GM19463 (cell line): ENCODE measurements around the gene AKIRIN1.
"Not testable (repeated sequence)": the region's sequence is repeated elsewhere in the genome, so short reads cannot be mapped to it uniquely, and the experiment has no call there.

Experiments
- ATAC-seq: cut with Tn5 transposase; IDR thresholded peaks from one replicate; pipeline ENCODE4 v1.9.1; 2021; ENCODE audit warnings: mild to moderate bottlenecking, moderate library complexity; ENCODE audit not compliant: unreplicated experiment

Gene AKIRIN1

DNA sequence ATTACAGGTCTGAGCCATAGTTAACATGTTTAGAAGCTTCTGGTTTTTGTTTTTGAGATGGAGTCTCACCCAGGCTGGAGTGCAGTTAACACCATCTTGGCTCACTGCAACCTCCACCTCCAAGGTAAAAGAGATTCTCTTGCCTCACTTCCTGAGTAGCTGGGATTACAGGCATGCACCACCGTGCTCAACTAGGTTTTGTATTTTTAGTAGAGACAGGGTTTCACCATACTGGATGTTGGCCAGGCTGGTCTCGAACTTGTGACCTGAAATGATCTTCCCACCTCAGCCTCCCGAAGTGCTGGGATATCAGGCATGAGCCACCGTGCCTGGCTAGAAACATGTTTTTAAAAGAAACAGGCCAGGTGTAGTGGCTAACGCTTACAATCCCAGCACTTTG is 45.6 kb downstream of the AKIRIN1 start:
- no peak for ATAC-seq

- ATAC-seq: no peak
Observed at GRCh38 chr1:39043513-39043912, 52.4 kb downstream of the AKIRIN1 start.

DNA sequence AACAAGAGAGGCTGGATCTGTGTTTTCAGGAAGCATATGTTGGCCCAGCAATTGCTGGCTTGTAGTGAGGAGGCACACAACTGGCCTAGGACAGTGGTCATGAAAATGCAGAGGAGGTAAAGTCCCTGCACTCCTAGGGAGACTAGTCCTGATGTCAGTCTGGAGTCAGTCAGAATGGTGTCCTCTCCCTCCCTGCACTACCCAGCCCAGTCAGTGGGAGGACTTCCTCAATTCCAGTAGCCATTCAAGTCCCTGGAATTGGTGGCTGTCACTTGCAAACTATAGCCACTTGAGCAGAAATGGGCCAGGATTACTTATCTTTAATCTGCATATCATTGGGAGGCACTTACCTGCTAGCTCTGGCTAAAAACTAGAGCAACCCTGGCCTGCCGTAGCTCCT is 53.7 kb downstream of the AKIRIN1 start:
- no peak for ATAC-seq

DNA sequence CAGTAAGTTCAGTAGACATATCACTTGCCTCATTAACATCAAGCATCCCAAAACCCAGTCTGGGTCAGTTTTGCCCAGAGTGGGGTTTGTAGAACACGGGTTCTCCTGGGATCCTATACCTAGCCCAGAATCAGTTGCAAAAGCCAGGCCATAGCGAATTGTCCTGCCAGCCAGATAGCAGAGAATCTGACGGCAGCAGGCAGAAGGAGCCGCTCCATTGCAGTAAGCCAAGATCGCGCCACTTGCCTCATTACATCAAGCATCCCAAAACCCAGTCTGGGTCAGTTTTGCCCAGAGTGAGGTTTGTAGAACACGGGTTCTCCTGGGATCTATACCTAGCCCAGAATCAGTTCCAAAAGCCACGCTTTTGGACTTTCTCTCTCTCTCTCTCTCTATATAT is 54.2 kb downstream of the AKIRIN1 start:
- no peak for ATAC-seq

DNA sequence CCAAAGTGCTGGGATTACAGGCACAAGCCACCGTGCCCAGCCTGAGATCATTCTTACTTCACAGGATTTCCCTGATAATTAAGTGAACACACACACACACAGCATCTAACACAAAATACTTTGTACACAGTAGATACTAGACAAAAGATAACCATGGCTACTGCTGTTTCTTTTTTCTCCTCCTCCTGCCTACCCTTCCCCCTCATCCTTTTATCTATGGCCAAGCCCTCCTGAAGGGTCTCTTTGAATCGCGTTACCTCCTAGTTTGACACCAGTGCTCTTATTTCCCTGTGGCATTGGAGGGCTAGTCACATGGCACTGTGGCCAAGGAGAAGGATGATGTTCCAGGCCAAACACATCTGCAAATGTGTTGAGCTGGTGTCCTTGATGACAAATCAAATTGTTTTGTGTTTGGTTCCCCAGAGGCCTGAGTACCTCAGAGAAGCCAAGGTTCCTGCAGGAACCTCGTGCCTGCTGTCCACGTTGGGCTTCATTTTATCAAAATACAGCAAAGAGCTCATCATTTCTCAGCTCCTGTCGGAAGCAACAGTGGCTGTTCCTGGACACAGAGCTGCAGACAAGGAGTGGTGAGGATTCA is 55.6 kb downstream of the AKIRIN1 start:
- no peak for ATAC-seq

GRCh38 chr1:39047374-39048229 is 56.5 kb downstream of the AKIRIN1 start:
- no peak for ATAC-seq

- ATAC-seq: no peak
Observed at GRCh38 chr1:39048745-39049370, 57.8 kb downstream of the AKIRIN1 start.

DNA sequence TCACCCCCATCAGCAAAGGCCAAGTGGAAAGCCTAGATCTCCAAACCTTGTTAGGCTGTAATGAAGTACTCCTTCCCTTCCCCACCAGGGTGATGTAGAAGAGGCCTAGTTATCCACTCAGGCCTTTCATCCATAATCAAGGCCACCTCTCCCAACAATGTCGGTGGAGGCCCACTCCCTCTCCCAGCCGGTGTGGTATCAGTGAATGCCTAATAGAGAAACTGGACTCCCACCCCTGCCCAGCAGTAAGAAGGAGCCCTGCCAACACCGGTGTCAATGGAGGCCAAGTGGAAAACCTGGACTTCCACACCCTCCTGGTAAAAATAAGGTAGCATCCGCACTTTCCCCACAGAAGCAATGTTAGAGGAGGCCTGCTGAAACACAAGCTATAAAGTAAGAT is 58.9 kb downstream of the AKIRIN1 start:
- no peak for ATAC-seq

- ATAC-seq: not testable (repeated sequence)
Observed at GRCh38 chr1:39051193-39051850, 60.2 kb downstream of the AKIRIN1 start.

DNA sequence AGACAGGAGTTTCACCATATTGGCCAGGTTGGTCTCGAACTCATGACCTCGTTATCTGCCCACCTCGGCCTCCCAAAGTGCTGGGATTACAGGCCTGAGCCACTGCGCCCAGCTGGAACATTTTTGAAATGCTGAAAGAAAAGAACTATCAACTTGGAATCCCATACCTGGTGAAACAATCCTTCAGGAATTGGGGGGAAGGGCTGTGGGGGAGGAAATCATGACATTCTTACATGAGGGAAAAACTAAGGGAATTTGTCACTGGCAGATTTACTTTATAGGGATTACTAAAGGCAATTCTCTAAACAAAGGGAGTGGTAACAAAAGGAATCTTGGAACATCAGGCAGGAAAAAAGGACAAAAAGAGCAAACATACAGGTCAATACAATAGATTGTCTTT is 60.9 kb downstream of the AKIRIN1 start:
- ATAC-seq: no peak

DNA sequence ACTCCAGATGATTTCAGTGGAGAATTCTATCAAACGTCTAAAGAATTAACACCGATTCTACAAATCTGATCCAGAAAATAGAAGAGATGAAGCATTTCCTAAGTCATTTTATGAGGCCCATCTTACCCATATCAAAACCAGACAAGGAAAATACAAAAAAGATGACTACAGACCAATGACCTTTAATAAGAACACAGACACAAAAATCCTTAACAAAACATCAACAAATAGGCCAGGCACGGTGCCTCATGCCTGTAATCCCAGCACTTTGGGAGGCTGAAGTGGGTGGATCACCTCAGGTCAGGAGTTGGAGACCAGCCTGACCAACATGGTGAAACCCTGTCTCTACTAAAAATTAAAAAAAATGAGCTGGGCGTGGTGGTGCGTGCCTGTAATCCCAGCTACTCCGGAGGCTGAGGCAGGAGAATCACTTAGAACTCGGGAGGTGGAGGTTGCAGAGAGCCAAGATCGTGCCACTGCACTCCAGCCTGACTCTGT is 64.2 kb downstream of the AKIRIN1 start:
- ATAC-seq: not testable (repeated sequence)
